BLaER1 treated with 17β-estradiol and CSF1 and Interleukin-3, amounts not matched to agents 10 nM and 100 nM (cell line): ENCODE measurements around the gene FOSL2.
"Not testable (repeated sequence)": the region's sequence is repeated elsewhere in the genome, so short reads cannot be mapped to it uniquely, and the experiment has no call there.

ENCODE experiments used
- H3K27ac ChIP-seq, 11 experiments: shearing (Covaris generic); formaldehyde crosslinking; 2 replicates each; pipeline ENCODE4 v1.8.1; 2022
- H3K27me3 ChIP-seq, 11 experiments: shearing (Covaris generic); formaldehyde crosslinking; 2 replicates each; pipeline ENCODE4 v1.8.1; 2022
- H3K36me3 ChIP-seq, 11 experiments: shearing (Covaris generic); formaldehyde crosslinking; 2 replicates each; pipeline ENCODE4 v1.8.1; 2022
- H3K4me1 ChIP-seq, 10 experiments: shearing (Covaris generic); formaldehyde crosslinking; 2 replicates each; pipeline ENCODE4 v1.8.1; 2022
- H3K4me2 ChIP-seq, 11 experiments: shearing (Covaris generic); formaldehyde crosslinking; 2 replicates each; pipeline ENCODE4 v1.8.1; 2022
- H3K4me3 ChIP-seq, 10 experiments: shearing (Covaris generic); formaldehyde crosslinking; 2 replicates each; pipeline ENCODE4 v1.8.1; 2022
- H3K9ac ChIP-seq, 11 experiments: shearing (Covaris generic); formaldehyde crosslinking; 2 replicates each; pipeline ENCODE4 v1.8.1; 2022
- H3K9me3 ChIP-seq, 11 experiments: shearing (Covaris generic); formaldehyde crosslinking; replicated peaks in 1 of 11; 2 replicates each; pipeline ENCODE4 v1.8.1; 2022
- H4K20me1 ChIP-seq, 11 experiments: shearing (Covaris generic); formaldehyde crosslinking; 2 replicates each; pipeline ENCODE4 v1.8.1; 2022
- Cebpa-rat ChIP-seq, 11 experiments: shearing (Covaris generic); IDR thresholded peaks; 2 replicates each; pipeline ENCODE4 v1.8.1; 2022

Gene FOSL2

DNA sequence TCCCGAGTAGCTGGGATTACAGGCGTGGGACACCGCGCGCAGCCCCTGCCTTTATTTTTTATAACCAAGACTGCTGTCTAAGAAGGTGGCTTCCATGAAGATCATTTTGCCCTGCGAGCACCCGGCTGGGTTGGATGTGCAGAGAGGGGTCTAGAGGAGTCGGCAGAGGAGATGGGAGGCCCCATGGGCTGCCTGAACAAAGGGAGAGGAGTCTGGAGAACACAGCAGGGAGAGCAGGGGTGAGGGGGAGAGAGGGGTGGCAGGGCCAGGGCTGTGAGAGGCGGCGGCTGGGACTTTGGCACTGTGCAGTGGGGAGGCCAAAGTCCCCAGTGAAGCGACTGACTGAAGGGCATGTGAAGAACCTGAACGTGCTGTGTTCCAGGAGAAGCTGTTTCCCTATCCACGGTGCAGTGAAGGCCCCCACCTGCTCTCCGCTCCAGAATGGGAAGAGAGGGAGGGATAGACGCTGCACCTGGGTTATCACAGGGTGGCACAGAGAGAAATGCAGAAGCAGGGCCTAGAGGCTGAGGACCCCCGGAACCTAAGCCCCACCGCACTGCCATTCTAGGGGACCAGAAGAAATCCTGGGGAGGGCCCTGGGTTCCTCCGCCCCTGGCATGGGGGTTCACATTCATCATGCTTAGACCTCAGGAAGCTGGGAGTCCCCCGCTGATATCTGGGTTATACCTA, 24.8 kb upstream of the FOSL2 start:
- Histone ChIP-seq H3K9ac (peak overlapping the region in 9 of 11 experiments; percentile 60 to 79 (median 72); a peak in 12 of 22 replicates), H4K20me1 (no peaks in the 10 kb centered on the region), H3K36me3 (no peaks in the 10 kb centered on the region), H3K4me3 (no peak overlapping the region), H3K4me1 (peaks cover 46 to 75% (median 60%) of the 10 kb centered on the region in 10 experiments), H3K9me3 (no peaks in the 10 kb centered on the region), H3K27me3 (no peaks in the 10 kb centered on the region), H3K27ac (peak overlapping the region in 9 of 11 experiments; percentile 72 to 92 (median 86); a peak in 17 of 22 replicates), H3K4me2 (peak overlapping the region; percentile 79 to 100 (median 88); a peak in 21 of 22 replicates)
- TF ChIP-seq Cebpa-rat (IDR thresholded peaks at IDR 0.05): no peak

DNA sequence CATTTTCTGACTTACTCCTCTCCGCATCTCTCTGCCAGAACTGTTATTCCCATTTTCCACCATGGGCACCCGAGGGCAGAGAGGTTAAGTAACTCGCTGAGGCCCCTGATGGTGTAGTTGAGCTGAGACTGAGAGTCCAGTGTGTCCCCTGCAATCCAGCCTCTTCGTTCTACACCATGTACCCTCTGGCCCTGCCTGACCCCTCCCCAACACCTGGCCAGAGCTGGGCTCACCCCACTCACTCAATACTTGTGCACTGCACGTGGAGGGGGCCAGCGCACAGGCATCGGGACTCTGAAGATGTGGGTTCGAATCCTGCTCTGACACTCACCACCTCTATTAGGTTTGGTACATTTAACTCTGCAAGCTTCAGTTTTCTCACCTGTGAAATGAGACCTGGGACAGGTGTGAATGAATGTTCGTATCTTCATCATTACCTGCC, 24.3 kb upstream of the FOSL2 start:
- Histone ChIP-seq H3K9me3 (no peaks in the 10 kb centered on the region), H3K4me3 (no peak overlapping the region), H3K27me3 (no peaks in the 10 kb centered on the region), H3K4me1 (peaks cover 42 to 70% (median 55%) of the 10 kb centered on the region in 10 experiments), H4K20me1 (no peaks in the 10 kb centered on the region), H3K4me2 (peak overlapping the region in 9 of 11 experiments; percentile 35 to 100 (median 80); a peak in 10 of 22 replicates), H3K36me3 (no peaks in the 10 kb centered on the region), H3K27ac (peak overlapping the region in 5 of 11 experiments; percentile 16 to 92 (median 80); a peak in 3 of 22 replicates), H3K9ac (no peak overlapping the region)
- no peak for TF ChIP-seq Cebpa-rat (IDR thresholded peaks at IDR 0.05)

DNA sequence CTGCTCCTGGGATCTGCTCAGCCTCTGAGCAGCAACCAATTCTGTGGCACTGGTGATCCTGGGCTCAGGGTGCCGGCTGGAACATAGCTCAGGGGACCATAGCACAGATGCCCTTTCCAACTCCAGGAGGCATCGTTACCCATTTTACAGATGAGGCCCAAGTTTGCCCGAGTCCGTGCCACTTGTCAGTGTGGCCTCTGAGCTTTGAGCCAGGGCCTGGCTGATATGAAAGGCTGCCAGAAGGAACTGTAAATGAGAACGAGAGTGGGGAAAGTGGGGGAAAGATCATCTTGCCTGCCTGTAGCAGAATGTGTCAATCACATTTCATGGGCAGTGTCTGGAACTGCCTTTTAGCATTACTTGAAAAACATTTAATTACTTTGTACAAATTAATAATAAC, 23.3 kb upstream of the FOSL2 start:
- Histone ChIP-seq H3K27ac (no peak overlapping the region; a peak in 2 of 22 replicates), H3K27me3 (no peaks in the 10 kb centered on the region), H3K9ac (no peak overlapping the region), H3K4me3 (no peak overlapping the region), H3K36me3 (no peaks in the 10 kb centered on the region), H3K9me3 (no peaks in the 10 kb centered on the region), H3K4me1 (peaks cover 39 to 61% (median 47%) of the 10 kb centered on the region in 10 experiments), H3K4me2 (peak overlapping the region in 4 of 11 experiments; percentile 23 to 39 (median 37); a peak in 5 of 22 replicates), H4K20me1 (no peaks in the 10 kb centered on the region)
- TF ChIP-seq Cebpa-rat (IDR thresholded peaks at IDR 0.05): no peak

DNA sequence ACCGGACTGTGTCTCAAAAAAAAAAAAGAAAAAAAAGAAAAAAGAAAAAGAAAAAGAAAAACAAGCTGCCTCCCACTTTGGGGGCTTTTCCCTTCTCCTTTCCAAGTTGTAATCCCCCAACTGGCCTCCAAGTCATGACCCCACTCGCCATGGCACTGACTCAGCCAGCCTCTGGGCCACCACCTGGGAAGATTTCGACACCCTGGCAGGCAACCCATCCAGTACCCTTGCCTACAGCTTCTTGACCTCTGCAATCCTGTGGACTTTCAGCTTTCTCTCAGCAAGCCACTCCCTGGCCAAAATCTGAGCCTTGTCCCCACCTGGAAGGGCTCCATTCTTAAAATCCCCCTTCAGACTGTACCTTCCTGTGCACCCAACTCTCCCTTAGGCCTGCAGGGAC, 22.3 kb upstream of the FOSL2 start:
- Histone ChIP-seq H3K9me3 (no peaks in the 10 kb centered on the region), H3K4me3 (no peak overlapping the region), H3K36me3 (no peaks in the 10 kb centered on the region), H3K27me3 (no peaks in the 10 kb centered on the region), H3K9ac (no peak overlapping the region), H3K27ac (no peak overlapping the region), H3K4me2 (peak overlapping the region in 5 of 11 experiments; percentile 10 to 59 (median 48); a peak in 6 of 22 replicates), H4K20me1 (no peaks in the 10 kb centered on the region), H3K4me1 (peaks cover 29 to 51% (median 37%) of the 10 kb centered on the region in 10 experiments)
- no peak for TF ChIP-seq Cebpa-rat (IDR thresholded peaks at IDR 0.05)

DNA sequence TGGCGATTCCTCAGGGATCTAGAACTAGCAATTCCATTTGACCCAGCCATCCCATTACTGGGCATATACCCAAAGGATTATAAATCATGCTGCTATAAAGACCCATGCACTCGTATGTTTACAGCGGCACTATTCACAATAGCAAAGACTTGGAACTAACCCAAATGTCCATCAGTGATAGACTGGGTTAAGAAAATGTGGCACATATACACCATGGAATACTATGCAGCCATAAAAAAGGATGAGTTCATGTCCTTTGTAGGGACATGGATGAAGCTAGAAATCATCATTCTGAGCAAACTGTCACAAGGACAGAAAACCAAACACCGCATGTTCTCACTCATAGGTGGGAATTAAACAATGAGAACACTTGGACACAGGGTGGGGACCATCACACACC, 20.9 kb upstream of the FOSL2 start:
- not testable (repeated sequence) for H3K27me3 ChIP-seq, H3K9ac ChIP-seq, H3K4me3 ChIP-seq, H3K9me3 ChIP-seq, H4K20me1 ChIP-seq, H3K4me2 ChIP-seq, H3K36me3 ChIP-seq, H3K27ac ChIP-seq
- H3K4me1 ChIP-seq: peaks cover 15 to 37% (median 23%) of the 10 kb centered on the region in 10 experiments

DNA sequence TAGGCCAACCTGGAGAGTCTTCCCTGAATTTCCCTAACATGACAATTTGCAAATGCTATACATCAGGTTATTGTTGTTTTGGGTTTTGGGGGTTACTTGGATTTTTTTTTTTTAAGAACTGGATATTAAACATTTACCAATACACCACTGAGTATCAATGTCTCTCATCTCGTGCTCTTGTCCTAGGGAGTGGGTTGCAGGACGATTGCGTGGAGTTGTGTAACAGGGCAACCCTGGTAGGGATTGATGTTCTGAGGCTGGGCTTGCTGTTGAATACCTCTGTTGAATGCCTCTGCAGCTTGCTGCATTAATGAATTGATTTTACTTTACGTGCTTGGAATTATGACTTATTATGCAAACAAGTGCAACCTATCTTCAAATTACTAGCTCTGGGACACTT, 18.8 kb upstream of the FOSL2 start:
- Histone ChIP-seq H4K20me1 (no peaks in the 10 kb centered on the region), H3K36me3 (no peaks in the 10 kb centered on the region), H3K4me1 (peaks cover 11 to 33% (median 16%) of the 10 kb centered on the region in 10 experiments), H3K27me3 (no peaks in the 10 kb centered on the region), H3K4me2 (no peak overlapping the region), H3K27ac (no peak overlapping the region), H3K9ac (no peak overlapping the region), H3K4me3 (no peak overlapping the region), H3K9me3 (no peaks in the 10 kb centered on the region)
- TF ChIP-seq Cebpa-rat (IDR thresholded peaks at IDR 0.05): no peak

DNA sequence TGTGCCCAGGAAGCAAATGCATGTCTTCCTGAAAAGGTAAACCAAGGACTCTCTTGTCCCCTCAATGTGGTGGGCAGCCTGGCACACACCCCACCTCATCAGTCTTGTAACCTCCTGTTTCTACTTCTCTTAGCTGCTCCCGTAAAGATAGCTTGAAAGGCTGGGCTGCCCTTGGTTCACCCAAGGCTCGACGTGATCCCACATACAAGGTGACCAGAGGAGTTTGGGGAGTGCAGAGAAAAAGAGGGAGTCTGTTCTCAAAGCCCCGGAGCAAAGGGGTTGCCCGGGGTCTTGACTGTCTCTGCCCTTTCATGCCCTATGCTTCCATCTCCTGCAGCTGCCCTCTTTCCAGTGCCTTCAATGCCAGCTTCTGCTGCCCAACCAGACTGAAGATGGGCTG, 18.3 kb upstream of the FOSL2 start:
- Histone ChIP-seq H3K36me3 (no peaks in the 10 kb centered on the region), H3K4me3 (no peak overlapping the region), H3K4me1 (peaks cover 16 to 33% (median 18%) of the 10 kb centered on the region in 10 experiments), H3K27ac (no peak overlapping the region), H3K27me3 (no peaks in the 10 kb centered on the region), H3K4me2 (0 out of 22 replicates have a peak overlapping the region, but pooled peaks of 1 of the 11 experiments have one; percentile 0), H3K9me3 (no peaks in the 10 kb centered on the region), H3K9ac (no peak overlapping the region), H4K20me1 (no peaks in the 10 kb centered on the region)
- no peak for TF ChIP-seq Cebpa-rat (IDR thresholded peaks at IDR 0.05)

DNA sequence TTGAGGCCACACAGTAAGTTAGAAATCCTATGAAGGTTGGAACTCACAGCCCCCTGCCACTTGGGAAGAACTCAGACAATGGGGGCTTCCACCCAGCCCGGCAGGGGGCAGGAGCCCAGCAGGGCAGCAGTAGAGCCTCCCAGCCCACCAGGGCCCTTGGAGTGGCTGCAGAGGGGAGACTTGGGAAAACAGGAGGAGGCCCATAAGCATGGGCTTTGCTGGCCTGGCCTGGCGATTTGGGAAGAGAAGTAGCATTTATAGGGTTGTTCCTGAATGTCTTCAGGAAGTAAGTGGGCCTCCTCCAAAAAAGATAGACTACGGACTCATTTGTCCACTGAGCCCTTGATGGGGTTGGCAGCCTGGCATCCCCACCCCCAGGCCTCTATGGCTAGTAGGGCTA, 17.4 kb upstream of the FOSL2 start:
- no peak for TF ChIP-seq Cebpa-rat (IDR thresholded peaks at IDR 0.05)
- Histone ChIP-seq H4K20me1 (no peaks in the 10 kb centered on the region), H3K9me3 (no peaks in the 10 kb centered on the region), H3K27ac (no peak overlapping the region), H3K4me3 (no peak overlapping the region), H3K4me1 (peaks cover 25 to 34% (median 26%) of the 10 kb centered on the region in 10 experiments), H3K9ac (no peak overlapping the region), H3K4me2 (no peak overlapping the region), H3K36me3 (no peaks in the 10 kb centered on the region), H3K27me3 (no peaks in the 10 kb centered on the region)

DNA sequence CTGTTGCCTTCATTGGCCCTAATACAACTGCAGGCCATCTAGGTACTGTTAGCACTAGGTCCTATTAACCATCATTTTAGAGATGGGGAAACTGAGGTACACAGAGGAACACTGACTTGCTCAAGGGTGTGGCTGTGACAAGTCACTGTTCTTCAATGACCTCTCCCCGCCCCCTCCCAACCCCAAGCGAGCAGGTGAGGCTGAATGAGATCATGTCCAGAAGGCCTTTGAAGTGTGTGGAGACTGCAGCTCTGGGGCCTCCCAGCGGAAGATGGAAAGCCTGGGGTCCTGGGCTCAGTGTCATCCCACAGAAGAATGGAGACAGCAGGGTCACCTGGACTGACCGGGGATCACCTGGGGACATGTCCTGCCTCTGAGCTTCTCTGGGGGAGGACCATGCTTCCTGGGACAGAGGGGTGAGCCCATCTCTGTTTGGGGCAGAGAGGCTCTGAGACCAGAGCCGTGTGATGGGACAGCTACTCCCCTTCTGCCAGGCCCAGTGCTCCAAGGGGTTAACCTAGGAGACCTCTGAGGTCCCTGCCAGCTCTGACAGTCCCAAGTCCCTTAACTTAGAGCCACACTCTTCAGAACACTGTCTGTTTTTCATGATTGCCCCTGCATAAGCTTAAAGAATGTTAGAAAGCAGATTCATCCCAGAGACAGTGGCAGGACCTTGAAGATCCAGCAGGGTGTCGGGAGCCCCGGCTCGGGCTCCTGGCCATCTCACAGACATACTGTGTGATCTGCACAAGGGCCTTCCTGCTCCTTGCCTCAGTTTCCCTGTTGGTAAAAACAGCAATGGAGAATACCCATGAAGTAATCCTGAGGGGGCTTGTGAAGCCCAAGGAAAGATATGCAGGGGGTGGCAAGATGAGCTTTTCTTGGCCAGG, 16.7 kb upstream of the FOSL2 start:
- H3K4me3 ChIP-seq: no peak overlapping the region
- no peak for TF ChIP-seq Cebpa-rat (IDR thresholded peaks at IDR 0.05)
- H4K20me1 ChIP-seq: no peaks in the 10 kb centered on the region
- H3K4me1 ChIP-seq: peaks cover 24 to 38% (median 34%) of the 10 kb centered on the region in 10 experiments
- no peak overlapping the region for H3K27ac ChIP-seq
- no peaks in the 10 kb centered on the region for H3K36me3 ChIP-seq
- no peaks in the 10 kb centered on the region for H3K27me3 ChIP-seq
- H3K9me3 ChIP-seq: no peaks in the 10 kb centered on the region
- H3K9ac ChIP-seq: no peak overlapping the region
- H3K4me2 ChIP-seq: no peak overlapping the region
